Cardiac muscle cell (in vitro differentiated cells and primary cell): Measurements from ENCODE around the gene KCTD13. TPM values are rescaled to one million over a fixed set of nuclear protein-coding genes. Genes with fewer than 3 reads are reported as not detected.

ENCODE experiments used
- DNase-seq, 2 donors: peaks; one replicate each; pipeline versions ENCODE4 v3.0.0 to v3.0.0-alpha.2; 2010 to 2017; ENCODE audit warnings: low read depth in 1 of 2, low spot score in 1 of 2
- H3K27ac ChIP-seq: fragments of 200-600 bp; sonication (generic); 2 replicates; pipeline ENCODE4 v1.5.1; 2016
- H3K27me3 ChIP-seq: fragments of 200-600 bp; sonication (generic); 2 replicates; pipeline ENCODE4 v1.6.0; 2016; ENCODE audit warnings: control low read depth
- H3K36me3 ChIP-seq: fragments of 200-600 bp; sonication (generic); 2 replicates; pipeline ENCODE4 v1.5.1; 2016; ENCODE audit warnings: control low read depth
- H3K4me1 ChIP-seq: fragments of 200-600 bp; sonication (generic); 2 replicates; pipeline ENCODE4 v1.8.1; 2017; ENCODE audit warnings: low read depth, mild to moderate bottlenecking, mixed run types
- H3K4me3 ChIP-seq: fragments of 200-600 bp; sonication (generic); 2 replicates; pipeline ENCODE4 v1.5.1; 2016; ENCODE audit warnings: mild to moderate bottlenecking
- H3K9me3 ChIP-seq: fragments of 200-600 bp; sonication (generic); 2 replicates; pipeline ENCODE4 v1.5.1; 2017; ENCODE audit warnings: low read depth, mild to moderate bottlenecking, control low read depth
- polyA plus RNA-seq: library from polyadenylated mRNA; unstranded; fragments of >200 nt; fragmentation: Nextera tagmentation; extraction: Ambion mirVana; gene quantifications from 2 replicates; pipeline ENCODE4 v1.2.1, GENCODE V29; 2016
- total RNA-seq: library from RNA; depleted of rRNA; stranded (reverse); fragments of >200 nt; gene quantifications from 2 replicates; pipeline ENCODE4 v1.2.3, GENCODE V29; 2016
- TF ChIP-seq, protein P1 (sequence below): IDR thresholded peaks from 2 replicates; pipeline ENCODE4 v1.5.1; 2012; ENCODE audit warnings: low read depth, mild to moderate bottlenecking, low read length

KCTD13 gene
- total and polyA plus RNA-seq, 2 experiments from 2014 or later: 22.1 to 22.3 TPM

DNA sequence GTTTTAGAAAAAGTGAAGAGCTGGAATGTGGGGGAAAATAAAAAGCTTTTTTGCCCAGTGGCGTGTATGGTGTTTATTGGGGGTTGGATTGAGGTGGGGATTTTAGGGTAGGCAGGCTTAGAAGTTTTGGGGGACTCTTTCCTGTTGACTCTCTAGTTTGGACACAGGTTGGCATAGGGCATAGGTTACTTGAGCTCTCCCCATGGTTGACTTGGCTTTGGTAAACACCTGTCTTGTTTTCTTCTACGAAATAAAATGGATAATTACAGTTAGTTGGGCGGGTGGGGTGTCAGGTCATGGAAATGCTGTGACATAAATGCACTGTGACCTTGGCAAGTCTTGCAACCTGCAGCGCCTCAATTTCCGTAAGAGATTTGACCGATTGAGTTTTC lies 47.0 kb upstream of the KCTD13 start:
- H3K27me3 ChIP-seq: no peaks in the 10 kb centered on the region
- no peak for DNase-seq
- TF ChIP-seq, protein P1, sequence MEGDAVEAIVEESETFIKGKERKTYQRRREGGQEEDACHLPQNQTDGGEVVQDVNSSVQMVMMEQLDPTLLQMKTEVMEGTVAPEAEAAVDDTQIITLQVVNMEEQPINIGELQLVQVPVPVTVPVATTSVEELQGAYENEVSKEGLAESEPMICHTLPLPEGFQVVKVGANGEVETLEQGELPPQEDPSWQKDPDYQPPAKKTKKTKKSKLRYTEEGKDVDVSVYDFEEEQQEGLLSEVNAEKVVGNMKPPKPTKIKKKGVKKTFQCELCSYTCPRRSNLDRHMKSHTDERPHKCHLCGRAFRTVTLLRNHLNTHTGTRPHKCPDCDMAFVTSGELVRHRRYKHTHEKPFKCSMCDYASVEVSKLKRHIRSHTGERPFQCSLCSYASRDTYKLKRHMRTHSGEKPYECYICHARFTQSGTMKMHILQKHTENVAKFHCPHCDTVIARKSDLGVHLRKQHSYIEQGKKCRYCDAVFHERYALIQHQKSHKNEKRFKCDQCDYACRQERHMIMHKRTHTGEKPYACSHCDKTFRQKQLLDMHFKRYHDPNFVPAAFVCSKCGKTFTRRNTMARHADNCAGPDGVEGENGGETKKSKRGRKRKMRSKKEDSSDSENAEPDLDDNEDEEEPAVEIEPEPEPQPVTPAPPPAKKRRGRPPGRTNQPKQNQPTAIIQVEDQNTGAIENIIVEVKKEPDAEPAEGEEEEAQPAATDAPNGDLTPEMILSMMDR: no peak
- H3K4me1 ChIP-seq: peaks cover 17% of the 10 kb centered on the region
- H3K4me3 ChIP-seq: no peak overlapping the region
- H3K36me3 ChIP-seq: peaks cover 12% of the 10 kb centered on the region
- no peaks in the 10 kb centered on the region for H3K9me3 ChIP-seq
- no peak overlapping the region for H3K27ac ChIP-seq

DNA sequence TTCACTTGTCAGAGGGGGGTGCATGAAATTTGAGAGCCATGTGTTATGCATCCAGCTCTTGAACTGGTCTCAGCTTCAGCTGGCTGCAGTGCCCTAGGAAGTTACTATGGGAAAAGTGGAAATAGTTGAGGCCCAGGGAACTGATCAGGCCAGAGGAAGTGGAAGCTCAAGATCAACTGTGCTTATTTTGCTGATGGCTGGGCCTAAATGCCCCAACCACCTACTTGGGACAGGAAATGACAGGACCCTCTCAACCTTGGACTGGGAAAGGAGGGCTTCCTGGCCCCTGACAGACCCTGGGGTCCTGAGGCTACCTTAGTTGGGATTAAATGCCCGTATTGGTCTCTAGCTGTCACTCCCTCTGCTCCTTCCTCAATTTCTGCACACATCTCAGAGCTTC lies 46.5 kb upstream of the KCTD13 start:
- H3K27ac ChIP-seq: no peak overlapping the region
- peaks cover 17% of the 10 kb centered on the region for H3K4me1 ChIP-seq
- peaks cover 13% of the 10 kb centered on the region for H3K36me3 ChIP-seq
- no peak for DNase-seq
- no peaks in the 10 kb centered on the region for H3K27me3 ChIP-seq
- TF ChIP-seq, protein P1: no peak
- H3K4me3 ChIP-seq: no peak overlapping the region
- H3K9me3 ChIP-seq: no peaks in the 10 kb centered on the region

DNA sequence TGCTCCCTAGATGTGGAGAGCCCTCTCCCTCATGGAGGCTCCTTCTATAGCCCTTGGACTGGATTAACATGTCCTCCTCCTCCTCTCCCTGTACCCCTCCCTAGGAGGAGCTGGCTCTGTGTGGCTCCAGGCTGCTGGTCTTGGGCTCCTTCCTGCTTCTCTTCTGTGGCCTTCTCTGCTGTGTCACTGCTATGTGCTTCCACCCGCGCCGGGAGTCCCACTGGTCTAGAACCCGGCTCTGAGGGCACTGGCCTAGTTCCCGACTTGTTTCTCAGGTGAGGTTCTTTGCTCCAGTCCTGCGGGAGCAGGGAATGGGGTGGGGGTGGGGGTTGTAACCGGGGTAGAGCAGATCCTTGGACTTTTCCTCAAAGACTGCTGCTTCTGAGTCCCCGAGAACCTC lies 45.3 kb upstream of the KCTD13 start:
- Histone ChIP-seq H3K4me1 (peaks cover 12% of the 10 kb centered on the region), H3K27ac (no peak overlapping the region), H3K9me3 (no peaks in the 10 kb centered on the region), H3K27me3 (no peaks in the 10 kb centered on the region), H3K4me3 (no peak overlapping the region), H3K36me3 (peaks cover 13% of the 10 kb centered on the region)
- TF ChIP-seq, protein P1: no peak
- DNase-seq: no peak

DNA sequence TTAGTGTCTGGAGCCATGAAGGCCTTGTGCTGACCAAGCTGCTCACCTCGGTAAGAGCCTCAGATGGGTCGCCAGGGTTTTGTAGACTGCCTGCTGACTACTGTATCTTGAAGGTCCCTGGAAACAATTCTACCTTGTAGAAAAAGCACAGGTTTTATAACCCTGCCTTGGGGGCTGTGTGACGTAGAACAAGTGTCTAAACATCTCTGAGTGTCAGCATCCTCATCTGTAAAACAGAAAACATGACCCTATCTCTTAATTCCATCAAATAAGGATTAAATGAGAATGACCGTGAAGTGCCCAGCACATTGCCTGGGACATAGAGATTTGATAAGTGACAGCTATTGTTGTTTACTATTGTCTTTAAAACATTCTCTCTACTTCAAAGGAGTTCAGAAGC lies 42.2 kb upstream of the KCTD13 start:
- Histone ChIP-seq H3K4me3 (no peak overlapping the region), H3K36me3 (peaks cover 13% of the 10 kb centered on the region), H3K4me1 (no peaks in the 10 kb centered on the region), H3K27ac (no peak overlapping the region), H3K9me3 (no peaks in the 10 kb centered on the region), H3K27me3 (no peaks in the 10 kb centered on the region)
- DNase-seq: no peak
- TF ChIP-seq, protein P1: no peak

DNA sequence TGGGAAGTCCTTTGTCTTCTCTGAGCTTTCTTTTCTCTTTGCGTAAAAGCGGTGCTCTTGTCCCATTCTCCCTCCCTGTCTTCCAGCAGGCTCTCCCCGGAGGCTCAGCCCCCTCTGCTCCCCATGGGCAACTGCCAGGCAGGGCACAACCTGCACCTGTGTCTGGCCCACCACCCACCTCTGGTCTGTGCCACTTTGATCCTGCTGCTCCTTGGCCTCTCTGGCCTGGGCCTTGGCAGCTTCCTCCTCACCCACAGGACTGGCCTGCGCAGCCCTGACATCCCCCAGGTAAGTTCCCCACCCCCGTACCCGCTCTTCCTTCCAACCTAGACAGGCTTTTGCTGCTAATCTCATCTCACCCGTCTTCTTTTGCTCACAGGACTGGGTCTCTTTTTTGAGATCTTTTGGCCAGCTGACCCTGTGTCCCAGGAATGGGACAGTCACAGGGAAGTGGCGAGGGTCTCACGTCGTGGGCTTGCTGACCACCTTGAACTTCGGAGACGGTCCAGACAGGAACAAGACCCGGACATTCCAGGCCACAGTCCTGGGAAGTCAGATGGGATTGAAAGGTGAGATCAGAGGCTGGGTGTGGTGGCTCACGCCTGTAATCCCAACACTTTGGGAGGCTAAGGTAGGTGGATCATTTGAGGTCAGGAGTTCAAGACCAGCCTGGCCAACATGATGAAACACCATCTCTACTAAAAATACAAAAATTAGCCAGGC lies 37.2 kb upstream of the KCTD13 start:
- no peak for DNase-seq
- TF ChIP-seq, protein P1: no peak
- no peak overlapping the region for H3K27ac ChIP-seq
- H3K9me3 ChIP-seq: no peaks in the 10 kb centered on the region
- peaks cover 4% of the 10 kb centered on the region for H3K4me1 ChIP-seq
- H3K27me3 ChIP-seq: no peaks in the 10 kb centered on the region
- H3K4me3 ChIP-seq: no peak overlapping the region
- peaks cover 4% of the 10 kb centered on the region for H3K36me3 ChIP-seq
